Tibial nerve (tissue), 4 donors: Measurements from ENCODE around the gene SPACA4. TPM values are rescaled to one million over a fixed set of nuclear protein-coding genes. Genes with fewer than 3 reads are reported as not detected.

Source experiments
- DNase-seq, 2 donors: peaks; one replicate each; pipeline ENCODE4 v3.0.0-alpha.2; 2019; ENCODE audit warnings: low spot score in 2 of 2
- H3K27ac ChIP-seq, 4 donors: fragments of 200-600 bp; sonication (generic) in 3 of 4; one replicate each; pipeline ENCODE4 v1.5.1; 2017 to 2019; ENCODE audit warnings: mild to moderate bottlenecking in 1 of 4
- H3K27me3 ChIP-seq, 2 donors: fragments of 200-600 bp; sonication (generic) in 1 of 2; one replicate each; pipeline versions ENCODE4 v1.5.1 to v1.6.0; 2017 to 2019
- H3K36me3 ChIP-seq, 3 donors: fragments of 200-600 bp; sonication (generic); one replicate each; pipeline ENCODE4 v1.5.1; 2018 to 2019
- H3K4me1 ChIP-seq, 4 donors: fragments of 200-600 bp; sonication (generic) in 3 of 4; one replicate each; pipeline ENCODE4 v1.5.1; 2017 to 2019
- H3K4me3 ChIP-seq, 4 donors: fragments of 200-600 bp; sonication (generic) in 3 of 4; one replicate each; pipeline ENCODE4 v1.5.1; 2017 to 2019; ENCODE audit warnings: mild to moderate bottlenecking in 1 of 4, moderate library complexity in 1 of 4
- H3K9me3 ChIP-seq, 4 donors: fragments of 200-600 bp; sonication (generic) in 3 of 4; one replicate each; pipeline ENCODE4 v1.5.1; 2017 to 2019
- CTCF ChIP-seq, 5 experiments: fragments of 200-600 bp in 3 of 5; fragments of 450-650 bp in 2 of 5; sonication (generic) in 3 of 5; IDR thresholded peaks; one replicate each; pipeline ENCODE4 v1.5.1; 2016 to 2019; ENCODE audit warnings: antibody characterized with exemption in 5 of 5, mild to moderate bottlenecking in 3 of 5, moderate library complexity in 2 of 5
- EP300 ChIP-seq, 2 donors: sonication (generic); formaldehyde crosslinking; IDR thresholded peaks; one replicate each; pipeline ENCODE4 v1.6.1; 2017; ENCODE audit warnings: antibody characterized with exemption in 2 of 2, mild to moderate bottlenecking in 1 of 2
- POLR2A ChIP-seq, 2 donors: fragments of 450-650 bp; IDR thresholded peaks; one replicate each; pipeline ENCODE4 v1.6.1; 2017; ENCODE audit warnings: antibody characterized with exemption in 2 of 2, mild to moderate bottlenecking in 2 of 2, moderate library complexity in 2 of 2
- WGBS, 2 donors: methylation state at CpG; one replicate each; pipeline ENCODE4 v1.1.5; 2018; 5-methylcytosine and 5-hydroxymethylcytosine counted together
- total RNA-seq, 4 donors: library from RNA; depleted of rRNA; stranded (reverse); fragments of >200 nt; gene quantifications; one replicate each; pipeline ENCODE4 v1.1.0, GENCODE V29; 2016

Gene SPACA4
- total RNA-seq, 4 donors from 2014 or later = not detected

- no peak for TF ChIP-seq EP300 (IDR thresholded peaks at IDR 0.05)
- TF ChIP-seq CTCF (IDR thresholded peaks at IDR 0.05) = no peak
- TF ChIP-seq POLR2A (IDR thresholded peaks at IDR 0.05) = no peak
- H3K4me3 ChIP-seq = no peak overlapping the region
- no peaks in the 10 kb centered on the region for H3K36me3 ChIP-seq
- no peaks in the 10 kb centered on the region for H3K9me3 ChIP-seq
- H3K4me1 ChIP-seq = peaks cover 0 to 10% (median 0%) of the 10 kb centered on the region in 4 donors
- WGBS, 2 donors = 77 to 82% methylated on average over 5 of the region's 5 CpGs
- H3K27ac ChIP-seq = no peak overlapping the region
- DNase-seq = no peak
- H3K27me3 ChIP-seq = no peaks in the 10 kb centered on the region
These were observed 15.5 kb upstream of the SPACA4 start for GRCh38 chr19:48591021-48591420.

DNA sequence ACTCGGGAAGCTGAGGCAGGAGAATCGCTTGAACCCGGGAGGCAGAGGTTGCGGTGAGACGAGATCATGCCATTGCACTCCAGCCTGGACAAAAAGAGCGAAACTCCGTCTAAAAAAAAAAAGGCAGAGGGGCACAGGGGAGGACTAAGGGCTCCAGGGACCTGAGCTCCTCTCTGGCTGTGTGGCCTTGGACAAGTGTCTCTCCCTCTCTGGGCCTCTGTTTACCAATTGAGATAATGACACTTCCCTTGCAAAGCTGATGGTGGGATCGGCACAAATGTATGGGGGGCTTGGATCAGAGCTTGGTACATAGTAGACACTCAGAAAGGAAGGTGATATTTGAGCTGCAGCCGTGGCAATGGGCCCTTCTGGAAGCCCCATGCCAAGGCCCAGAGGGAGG is 11.4 kb upstream of the SPACA4 start:
- peaks cover 0 to 12% of the 10 kb centered on the region in 2 donors for H3K27me3 ChIP-seq
- no peak overlapping the region for H3K4me3 ChIP-seq
- no peak overlapping the region for H3K27ac ChIP-seq
- H3K4me1 ChIP-seq = no peaks in the 10 kb centered on the region
- no peak for TF ChIP-seq POLR2A (IDR thresholded peaks at IDR 0.05)
- TF ChIP-seq CTCF (IDR thresholded peaks at IDR 0.05) = no peak
- TF ChIP-seq EP300 (IDR thresholded peaks at IDR 0.05) = no peak
- DNase-seq = no peak
- 90 to 93% methylated on average over 9 of the region's 9 CpGs for WGBS, 2 donors
- no peaks in the 10 kb centered on the region for H3K9me3 ChIP-seq
- no peaks in the 10 kb centered on the region for H3K36me3 ChIP-seq

GRCh38 chr19:48595833-48596232 is 10.7 kb upstream of the SPACA4 start:
- Histone ChIP-seq H3K27me3 (peaks cover 0 to 12% of the 10 kb centered on the region in 2 donors), H3K4me3 (no peak overlapping the region), H3K27ac (no peak overlapping the region), H3K4me1 (no peaks in the 10 kb centered on the region), H3K9me3 (no peaks in the 10 kb centered on the region), H3K36me3 (no peaks in the 10 kb centered on the region)
- no peak for DNase-seq
- TF ChIP-seq POLR2A (IDR thresholded peaks at IDR 0.05) (no peak), CTCF (IDR thresholded peaks at IDR 0.05) (no peak), EP300 (IDR thresholded peaks at IDR 0.05) (no peak)
- 70 to 72% methylated on average over 6 of the region's 6 CpGs for WGBS, 2 donors

DNA sequence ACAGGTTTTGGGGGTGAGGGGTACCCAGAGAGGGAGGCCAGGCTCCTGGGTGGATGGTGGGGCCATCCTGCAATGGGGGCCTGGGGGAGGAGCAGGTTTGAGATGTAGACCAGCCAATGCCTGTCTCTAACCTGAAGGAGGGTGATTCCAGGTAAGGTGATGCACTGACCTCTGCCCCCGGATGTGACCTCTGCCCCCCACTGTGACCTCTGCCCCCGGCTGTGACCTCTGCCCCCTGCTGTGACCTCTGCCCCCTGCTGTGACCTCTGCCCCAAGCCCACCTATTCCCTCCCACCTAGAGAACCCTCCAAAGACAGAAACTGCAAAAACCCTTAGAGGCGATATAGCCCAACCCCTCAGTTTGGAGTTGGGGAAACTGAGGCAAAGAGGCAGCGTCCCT is 10.3 kb upstream of the SPACA4 start:
- Histone ChIP-seq H3K4me3 (no peak overlapping the region), H3K27ac (no peak overlapping the region), H3K4me1 (no peaks in the 10 kb centered on the region), H3K9me3 (no peaks in the 10 kb centered on the region), H3K36me3 (no peaks in the 10 kb centered on the region), H3K27me3 (peaks cover 0 to 12% of the 10 kb centered on the region in 2 donors)
- WGBS, 2 donors = 77 to 92% methylated on average over 3 of the region's 4 CpGs
- DNase-seq = no peak
- no peak for TF ChIP-seq EP300 (IDR thresholded peaks at IDR 0.05)

DNA sequence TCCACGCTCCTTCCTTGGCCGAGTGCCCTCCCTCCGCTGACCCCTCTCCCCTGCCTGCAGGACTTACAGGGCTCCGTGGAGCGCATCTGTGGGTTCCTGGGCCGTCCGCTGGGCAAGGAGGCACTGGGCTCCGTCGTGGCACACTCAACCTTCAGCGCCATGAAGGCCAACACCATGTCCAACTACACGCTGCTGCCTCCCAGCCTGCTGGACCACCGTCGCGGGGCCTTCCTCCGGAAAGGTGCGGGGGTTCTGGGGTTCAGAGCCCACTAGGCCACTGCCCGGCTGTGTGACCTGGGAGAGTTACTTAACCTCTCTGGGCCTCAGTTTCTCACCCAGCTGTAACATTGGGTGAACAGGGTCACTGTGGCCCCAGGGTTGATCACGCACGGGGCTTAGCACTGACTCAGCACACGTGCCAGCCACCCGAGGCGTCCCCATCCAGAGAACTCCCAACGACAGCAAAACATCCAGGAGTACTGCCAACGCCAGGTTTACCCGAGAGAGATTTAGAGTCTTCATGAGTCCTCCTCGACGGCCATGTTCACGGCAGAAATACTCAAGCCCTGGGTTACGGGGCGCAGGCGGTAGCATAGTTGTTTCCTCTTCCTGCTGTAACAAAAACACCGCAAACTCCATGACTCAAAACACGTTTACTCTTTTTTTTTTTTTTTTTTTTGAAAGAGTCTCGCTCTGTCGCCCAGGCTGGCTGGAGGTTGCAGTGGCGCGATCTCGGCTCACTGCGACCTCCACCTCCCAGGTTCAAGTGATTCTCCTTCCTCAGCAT is 9.7 kb upstream of the SPACA4 start:
- 81 to 82% methylated on average over 39 of the region's 39 CpGs for WGBS, 2 donors
- no peaks in the 10 kb centered on the region for H3K36me3 ChIP-seq
- no peaks in the 10 kb centered on the region for H3K9me3 ChIP-seq
- no peak overlapping the region for H3K27ac ChIP-seq
- H3K27me3 ChIP-seq = peaks cover 0 to 12% of the 10 kb centered on the region in 2 donors
- H3K4me1 ChIP-seq = no peaks in the 10 kb centered on the region
- H3K4me3 ChIP-seq = no peak overlapping the region
- DNase-seq = no peak
- no peak for TF ChIP-seq CTCF (IDR thresholded peaks at IDR 0.05)
- no peak for TF ChIP-seq EP300 (IDR thresholded peaks at IDR 0.05)
- TF ChIP-seq POLR2A (IDR thresholded peaks at IDR 0.05) = no peak
